HepG2 (cell line): ENCODE data around the gene BTG2. TPM values are rescaled to one million over a fixed set of nuclear protein-coding genes. Genes with fewer than 3 reads are reported as not detected.

Experiments
- ATAC-seq: fragments of 200-7000 bp; cut with Tn5 transposase; 3 replicates; pipeline ENCODE4 v1.9.1; 2020; ENCODE audit warnings: mild to moderate bottlenecking, moderate library complexity
- BruUV-seq: library from RNA; stranded (reverse); fragments of 400-500 nt; replicated peaks from 2 replicates; lab custom pipeline; 2021; lab: Mats Ljungman, UMichigan
- CTCF ChIA-PET: fragments of 300-600 bp; formaldehyde crosslinking; extraction: SDS; loops from one replicate; lab custom pipeline; 2021; ENCODE audit warnings: low total read pairs, inconsistent platforms, low intra/inter-chr PET ratio; lab: Yijun Ruan, JAX
- POLR2A ChIA-PET: fragments of 350-600 bp; sonication (Branson Sonifier 250); formaldehyde crosslinking; loops from one replicate; lab custom pipeline; 2020; ENCODE audit warnings: antibody characterized with exemption, inconsistent platforms; lab: Yijun Ruan, JAX
- DNase-seq: peaks from one replicate; pipeline ENCODE4 v3.0.0-alpha.2; 2015; ENCODE audit warnings: low spot score
- FAIRE-seq: peaks from 3 replicates; lab custom pipeline; 2011; peaks lifted over from hg19 to GRCh38; lab: Jason Lieb, UNC
- H2AFZ ChIP-seq: one replicate; pipeline ENCODE4 v1.6.1; 2011; ENCODE audit warnings: low read length, inconsistent platforms
- H3K27ac ChIP-seq: fragments of 300-600 bp; 3 replicates; pipeline ENCODE4 v1.8.0; 2011; ENCODE audit warnings: mixed run types, mild to moderate bottlenecking, mixed read lengths, low read length, inconsistent platforms; ENCODE audit not compliant: insufficient read depth; ENCODE audit errors: extremely low read length
- H3K27me3 ChIP-seq, 2 experiments: fragments of 200-600 bp in 1 of 2; 2 replicates in 1 of 2; 3 replicates in 1 of 2; pipeline versions ENCODE4 v1.6.0 to v1.8.0; 2011; ENCODE audit warnings: low read length in 2 of 2, mild to moderate bottlenecking in 2 of 2, moderate library complexity in 2 of 2, inconsistent platforms in 1 of 2; ENCODE audit not compliant: insufficient read depth in 2 of 2, control insufficient read depth in 1 of 2
- H3K36me3 ChIP-seq, 2 experiments: fragments of 200-600 bp in 1 of 2; replicated peaks in 1 of 2; 2 replicates in 1 of 2; 3 replicates in 1 of 2; pipeline versions ENCODE4 v1.5.1 to v1.8.0; 2011; ENCODE audit warnings: low read length in 2 of 2, inconsistent platforms in 1 of 2; ENCODE audit not compliant: insufficient read depth in 2 of 2, control insufficient read depth in 1 of 2
- H3K4me1 ChIP-seq: 2 replicates; pipeline ENCODE4 v1.5.1; 2012; ENCODE audit warnings: low read length, inconsistent platforms; ENCODE audit not compliant: insufficient read depth
- H3K4me2 ChIP-seq: 2 replicates; pipeline ENCODE4 v1.6.0; 2011; ENCODE audit warnings: low read depth, low read length, inconsistent platforms
- H3K4me3 ChIP-seq, 3 experiments: fragments of 200-600 bp in 1 of 3; sonication (generic), shearing (Covaris generic) in 1 of 3; replicated peaks in 1 of 3; 2 replicates each; pipeline ENCODE4 v1.5.1; 2011 to 2016; ENCODE audit warnings: low read length in 3 of 3, inconsistent platforms in 2 of 3, low read depth in 2 of 3, mild to moderate bottlenecking in 2 of 3, control low read depth in 1 of 3, mixed read lengths in 1 of 3; ENCODE audit not compliant: insufficient read depth in 1 of 3
- H3K79me2 ChIP-seq: one replicate; pipeline ENCODE4 v1.6.1; 2011; ENCODE audit warnings: low read length, inconsistent platforms; ENCODE audit not compliant: insufficient read depth
- H3K9ac ChIP-seq: 2 replicates; pipeline ENCODE4 v1.6.0; 2011; ENCODE audit warnings: mild to moderate bottlenecking, low read depth, low read length, inconsistent platforms; ENCODE audit not compliant: insufficient read depth
- H3K9me3 ChIP-seq: 2 replicates; pipeline ENCODE4 v1.5.1; 2012; ENCODE audit warnings: mild to moderate bottlenecking, low read length
- H4K20me1 ChIP-seq: 2 replicates; pipeline ENCODE4 v1.6.0; 2011; ENCODE audit warnings: inconsistent platforms, mild to moderate bottlenecking, low read length, moderate library complexity; ENCODE audit not compliant: insufficient read depth
- CBX1 ChIP-seq: IDR thresholded peaks from one replicate; pipeline ENCODE4 v1.6.1; 2016; ENCODE audit warnings: antibody characterized with exemption, low read depth
- LCORL ChIP-seq, 2 experiments: fragments of 450-650 bp in 1 of 2; sonication (generic) in 1 of 2; formaldehyde crosslinking in 1 of 2; IDR thresholded peaks; 2 replicates each; pipeline versions ENCODE4 v1.5.0 to v1.6.1; 2017 to 2020; ENCODE audit warnings: antibody characterized with exemption in 1 of 2, missing genetic modification reagents in 1 of 2
- MED8 ChIP-seq: sonication (generic); formaldehyde crosslinking; IDR thresholded peaks from 2 replicates; pipeline ENCODE4 v1.8.1; 2023; ENCODE audit warnings: mild to moderate bottlenecking, missing genetic modification reagents; ENCODE audit not compliant: insufficient replicate concordance
- PLRG1 ChIP-seq: fragments of 450-650 bp; conservative IDR thresholded peaks from 2 replicates; pipeline ENCODE4 v1.6.1; 2016
- TAF15 ChIP-seq: fragments of 200-400 bp; formaldehyde crosslinking; IDR thresholded peaks from one replicate; pipeline ENCODE4 v1.6.1; 2018; ENCODE audit warnings: mild to moderate bottlenecking, low read depth, low read length; ENCODE audit not compliant: poor library complexity, severe bottlenecking
- ZFP62 ChIP-seq: sonication (generic); formaldehyde crosslinking; IDR thresholded peaks from 2 replicates; pipeline ENCODE4 v1.4.0; 2020; ENCODE audit warnings: missing genetic modification reagents
- ZNF790 ChIP-seq: sonication (generic); formaldehyde crosslinking; IDR thresholded peaks from 2 replicates; pipeline ENCODE4 v1.8.0; 2022; ENCODE audit warnings: missing genetic modification reagents, mild to moderate bottlenecking, borderline replicate concordance
- ZNF841 ChIP-seq: sonication (generic); formaldehyde crosslinking; IDR thresholded peaks from 2 replicates; pipeline ENCODE4 v1.8.1; 2023; ENCODE audit warnings: missing genetic modification reagents, borderline replicate concordance
- WGBS: methylation state at CpG from one replicate; pipeline ENCODE4 v1.1.6; 2017; ENCODE audit warnings: low lambda C conversion rate; 5-methylcytosine and 5-hydroxymethylcytosine counted together
- in situ Hi-C: cut with HindIII; loops from 2 replicates; pipeline ENCODE4 v1.10.0; 2017; ENCODE audit warnings: low pct_unique_long_range_greater_than_20kb; ENCODE audit not compliant: extremely low pct_ligation_motif_present
- intact Hi-C: fragments of 100-400 bp; cut with micrococcal nuclease; formaldehyde crosslinking; loops from one replicate; pipeline ENCODE4 v1.10.0; 2022; ENCODE audit not compliant: unreplicated experiment
- polyA plus RNA-seq, 8 experiments: library from polyadenylated mRNA; depleted of rRNA in 3 of 8; stranded (reverse) in 7 of 8; unstranded in 1 of 8; fragments of >200 nt; fragmentation: Illumina TruSeq in 4 of 8; extraction: Trizol in 4 of 8; gene quantifications; 2 replicates each; pipeline versions ENCODE4 v1.2.1 to v1.2.3, GENCODE V29; 2011 to 2016; ENCODE audit warnings: low read depth in 4 of 8, missing spikeins in 1 of 8, mixed read lengths in 1 of 8; ENCODE audit not compliant: insufficient read depth in 1 of 8
- total RNA-seq, 5 experiments: library from RNA; depleted of rRNA; stranded (reverse); fragments of >200 nt; fragmentation: Illumina TruSeq; extraction: Trizol; gene quantifications; 2 replicates each; pipeline ENCODE4 v1.2.3, GENCODE V29; 2016; ENCODE audit warnings: low read depth in 1 of 5

BTG2 gene
- total and polyA plus RNA-seq, 2 of the 13 experiments (the other 11 are each of a cell fraction or from before 2014, with no cell fraction given), result 13.6 to 18.3 TPM

DNA sequence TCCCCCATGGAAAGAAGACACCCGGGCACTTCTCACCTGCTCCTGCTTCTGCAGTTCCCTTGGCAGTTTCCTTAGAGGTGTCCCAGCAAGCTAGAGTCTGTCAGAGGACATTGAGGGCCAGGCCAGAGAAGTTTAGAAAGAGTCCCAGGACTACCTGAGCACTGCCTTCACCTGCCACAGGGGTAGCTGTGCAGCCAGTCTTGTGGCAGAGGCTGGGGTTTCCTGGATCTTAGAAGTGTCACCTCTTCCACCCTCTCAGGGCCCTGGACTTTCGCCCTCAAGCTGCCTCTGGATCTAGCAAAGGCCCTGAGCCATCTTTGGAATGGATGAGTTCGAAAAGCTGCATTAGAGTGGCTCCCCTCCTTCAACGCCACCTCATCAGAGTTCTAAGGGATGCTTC lies 34.9 kb upstream of the BTG2 start:
- H3K27me3 ChIP-seq, result peaks cover 1 to 12% of the 10 kb centered on the region in 2 experiments; a peak in 3 of 5 replicates
- H3K79me2 ChIP-seq, result no peaks in the 10 kb centered on the region
- FAIRE-seq (no peak), ATAC-seq (no peak), DNase-seq (no peak)
- POLR2A ChIA-PET, result no interaction called here
- no peak overlapping the region for H3K4me2 ChIP-seq
- no peak overlapping the region for H3K9ac ChIP-seq
- H3K27ac ChIP-seq, result no peak overlapping the region
- TF ChIP-seq PLRG1, result no peak
- no peak for TF ChIP-seq MED8 (CRISPR knock-in tag)
- TF ChIP-seq LCORL (IDR thresholded peaks at IDR 0.05), result no peak
- TF ChIP-seq LCORL (CRISPR knock-in tag; IDR thresholded peaks at IDR 0.05), result no peak
- no peak for TF ChIP-seq ZNF790
- no peak for TF ChIP-seq ZNF841 (CRISPR knock-in tag)
- TF ChIP-seq CBX1, result no peak
- TF ChIP-seq TAF15, result no peak
- TF ChIP-seq ZFP62 (CRISPR knock-in tag), result no peak
- peaks cover 13% of the 10 kb centered on the region; the same call in 1 of the 2 replicates for H3K4me1 ChIP-seq
- no peak overlapping the region for H3K4me3 ChIP-seq
- no peak overlapping the region for H2AFZ ChIP-seq
- 0% methylated on average over 1 of the region's 4 CpGs for WGBS
- BruUV-seq, result no TSS peak
- H3K36me3 ChIP-seq, result no peaks in the 10 kb centered on the region
- in situ Hi-C loops, result loop anchor here (5.0 to 10.0 kb wide), 4 partner anchors 48 to 233 kb away; no protein-coding TSS in a partner anchor
- 0 out of 2 replicates have a peak, but pooled peaks cover 2% of the 10 kb centered on the region for H4K20me1 ChIP-seq
- H3K9me3 ChIP-seq, result no peaks in the 10 kb centered on the region
- intact Hi-C loops, result loop anchor here (5.0 kb wide), 1 partner anchor 217 kb away; no protein-coding TSS in a partner anchor
- CTCF ChIA-PET, result interaction anchor here (0.9 kb wide), 1 partner anchor 70 kb away, joined by 4 read pairs; no protein-coding TSS in a partner anchor
